CD4-positive, alpha-beta T cell treated with Interleukin-6 for 4 hours (primary cell): Measurements from ENCODE around the gene METTL1.
A peak's percentile ranks its signal among the peaks of the same experiment; 100 is the strongest.

Source experiments
- DNase-seq: peaks from one replicate; pipeline ENCODE4 v3.0.0-alpha.2; 2020; ENCODE audit warnings: mixed read lengths

The METTL1 gene

GRCh38 chr12:57752668-57753000 is 19.3 kb downstream of the METTL1 start:
- DNase-seq = no peak

- DNase-seq = peak; percentile 99
These were observed 19.9 kb downstream of the METTL1 start, which contains the start of gene CDK4 for GRCh38 chr12:57751788-57752667. TSS of gene CDK4 (minus strand) at chr12:57752310. CDS start at chr12:57751717, 593 bp downstream.

- no peak for DNase-seq
These were observed 20.5 kb downstream of the METTL1 start for GRCh38 chr12:57751432-57751787.

DNA sequence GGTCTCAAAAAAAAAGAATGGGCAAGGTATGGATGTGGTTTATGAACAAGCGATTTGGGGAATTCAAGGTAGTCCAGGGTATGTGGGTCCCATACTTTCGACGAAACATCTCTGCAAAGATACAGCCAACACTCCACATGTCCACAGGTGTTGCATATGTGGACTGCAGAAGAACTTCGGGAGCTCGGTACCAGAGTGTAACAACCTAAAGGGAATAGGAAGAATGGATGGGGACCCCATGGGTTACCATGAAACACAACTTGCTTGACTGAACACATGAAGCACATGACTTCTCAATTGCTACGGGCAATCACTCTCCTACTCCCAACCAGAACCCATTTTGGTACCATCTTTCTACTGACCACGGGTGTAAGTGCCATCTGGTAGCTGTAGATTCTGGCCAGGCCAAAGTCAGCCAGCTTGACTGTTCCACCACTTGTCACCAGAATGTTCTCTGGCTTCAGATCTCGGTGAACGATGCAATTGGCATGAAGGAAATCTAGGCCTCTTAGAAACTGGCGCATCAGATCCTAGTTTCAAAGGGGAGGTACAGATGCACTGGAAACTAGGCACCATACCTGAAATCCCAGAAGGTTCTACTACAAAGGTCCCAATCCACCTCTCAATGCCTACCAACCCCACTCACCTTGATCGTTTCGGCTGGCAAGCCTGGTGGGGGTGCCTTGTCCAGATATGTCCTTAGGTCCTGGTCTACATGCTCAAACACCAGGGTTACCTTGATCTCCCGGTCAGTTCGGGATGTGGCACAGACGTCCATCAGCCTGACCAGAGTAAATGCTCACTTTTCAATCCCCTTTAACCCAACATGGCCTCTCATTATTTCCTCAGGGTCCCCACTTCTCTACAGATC is 21.1 kb downstream of the METTL1 start:
- DNase-seq = no peak

GRCh38 chr12:57749061-57749460 is 22.8 kb downstream of the METTL1 start:
- no peak for DNase-seq

GRCh38 chr12:57746025-57746424 is 25.9 kb downstream of the METTL1 start:
- no peak for DNase-seq

GRCh38 chr12:57745485-57745881 is 26.4 kb downstream of the METTL1 start:
- DNase-seq = no peak

GRCh38 chr12:57744777-57745484 is 27.0 kb downstream of the METTL1 start, which contains the start of gene TSPAN31:
TSS of gene TSPAN31 (plus strand) at chr12:57745039. CDS start at chr12:57745155, 116 bp downstream.
- peak; percentile 96 for DNase-seq

DNA sequence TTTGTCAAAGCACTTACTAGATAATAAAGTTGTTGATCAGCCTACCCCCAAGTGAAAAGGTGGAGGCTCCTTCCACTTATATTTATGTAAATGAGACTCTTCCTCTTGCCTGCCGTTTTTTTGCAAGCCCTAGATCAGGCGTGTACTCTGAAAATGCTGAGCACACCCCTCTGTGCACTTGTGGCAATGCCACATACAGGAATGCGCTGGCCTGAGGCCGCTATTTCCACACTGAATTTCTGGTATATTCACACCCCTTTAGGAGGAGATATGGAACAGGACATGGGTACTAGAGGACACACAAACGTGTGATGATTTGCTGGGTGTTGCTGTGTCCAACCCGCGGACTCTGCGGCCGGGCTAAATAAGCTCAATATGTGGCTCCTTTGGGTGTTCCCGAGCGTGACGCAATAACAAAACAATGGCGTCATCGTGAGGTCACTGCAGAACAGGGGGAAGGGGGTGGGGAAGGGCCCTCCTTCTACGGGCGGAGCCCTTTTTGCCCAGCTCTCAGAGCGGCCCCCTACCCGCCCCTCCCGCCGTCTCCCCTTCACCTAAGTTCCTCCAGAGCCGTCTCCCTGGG is 27.6 kb downstream of the METTL1 start:
- peak; percentile 63 for DNase-seq

- DNase-seq = no peak
These were observed 28.1 kb downstream of the METTL1 start for GRCh38 chr12:57743769-57744168.

DNA sequence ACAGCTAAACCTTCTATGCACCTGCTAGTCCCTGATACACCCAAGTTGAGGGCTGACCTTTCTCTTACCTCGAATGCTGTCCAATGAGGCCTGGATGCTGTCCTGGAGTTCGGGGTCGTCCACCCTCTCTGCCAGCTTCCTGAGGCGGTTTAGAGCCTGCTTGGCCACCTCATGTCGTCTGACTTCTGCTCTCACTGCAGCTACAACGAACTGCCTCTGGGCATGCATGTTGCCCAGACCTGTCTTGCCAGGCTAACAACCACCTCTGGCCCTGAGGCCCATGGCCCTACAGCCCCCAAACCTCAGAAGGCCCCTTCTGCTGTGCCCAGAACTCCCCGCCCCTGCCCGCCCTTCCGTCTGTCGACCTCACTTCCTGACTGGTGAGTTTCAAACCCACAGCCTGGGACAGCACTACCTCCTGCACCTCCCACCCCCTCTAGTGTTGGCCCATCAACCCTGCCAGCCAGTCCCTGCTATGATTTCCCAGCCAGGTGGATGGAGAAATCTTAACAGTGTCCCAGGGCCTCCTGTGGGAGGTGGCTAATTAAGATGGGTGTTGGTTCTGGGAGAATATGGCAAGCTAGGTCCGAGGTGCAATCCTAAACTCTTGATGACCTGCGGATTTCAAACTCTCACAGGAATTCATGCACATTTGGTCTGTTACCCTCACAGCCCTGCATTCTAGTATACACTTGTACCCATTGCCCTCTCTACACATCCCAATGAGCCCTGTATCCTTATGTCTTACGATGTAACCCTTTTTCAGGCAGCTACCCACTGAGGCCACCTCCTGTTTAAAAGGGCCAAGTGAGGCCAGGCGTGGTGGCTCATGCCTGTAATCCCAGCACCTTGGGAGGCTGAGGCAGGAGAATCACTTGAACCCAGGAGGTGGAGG is 29.8 kb downstream of the METTL1 start:
- peak; percentile 88 for DNase-seq

DNA sequence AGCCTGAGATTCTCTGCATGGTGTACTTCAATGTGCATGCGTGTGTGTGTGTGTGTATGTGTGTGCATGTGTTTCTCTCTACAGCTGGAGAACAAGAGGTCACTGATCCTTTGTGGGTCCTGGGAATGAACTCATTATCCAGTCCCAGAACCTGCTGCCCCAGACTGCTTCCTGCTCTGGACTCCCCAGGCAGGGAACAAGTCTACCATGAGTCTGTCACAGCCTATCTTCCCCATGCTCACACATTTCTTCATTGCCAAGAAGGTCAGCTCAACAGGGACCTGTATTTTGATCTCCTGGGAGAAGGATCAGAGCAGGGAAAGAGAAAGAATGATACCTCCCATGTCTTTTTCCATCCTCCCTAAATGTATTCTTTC is 30.5 kb downstream of the METTL1 start:
- no peak for DNase-seq

- DNase-seq = peak; percentile 89
These were observed 31.1 kb downstream of the METTL1 start for GRCh38 chr12:57740656-57741412.

DNA sequence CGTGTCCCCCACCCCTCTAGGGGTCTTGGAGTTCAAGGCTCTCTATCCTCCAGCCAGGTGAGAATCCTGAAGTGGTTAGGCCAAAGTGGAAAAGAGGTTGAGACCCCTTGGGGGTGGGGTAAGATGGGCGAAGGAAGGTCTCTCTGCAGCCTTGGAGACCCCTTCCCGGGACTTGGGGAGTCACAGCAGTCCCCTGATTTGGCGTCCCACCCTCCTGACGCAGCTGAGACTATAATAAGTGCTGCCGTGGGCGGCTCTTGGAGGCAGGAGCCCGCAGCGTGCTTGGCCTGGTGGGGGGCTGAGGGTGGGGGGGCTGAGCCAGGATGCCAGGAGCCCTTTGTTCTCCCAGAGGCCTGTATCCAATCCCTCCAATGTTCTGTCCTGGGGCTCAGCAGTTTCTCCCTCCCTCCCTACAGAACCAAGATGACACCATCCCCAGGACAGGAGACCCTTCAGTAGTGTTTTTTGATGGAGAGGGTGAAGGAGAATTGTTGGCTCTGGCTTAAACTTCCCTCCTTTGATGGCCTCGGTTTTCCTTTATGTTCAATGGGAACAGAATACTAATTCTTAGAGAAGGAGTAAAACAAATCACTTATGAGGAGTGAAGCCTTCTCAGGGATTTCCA is 31.9 kb downstream of the METTL1 start:
- DNase-seq = no peak

DNA sequence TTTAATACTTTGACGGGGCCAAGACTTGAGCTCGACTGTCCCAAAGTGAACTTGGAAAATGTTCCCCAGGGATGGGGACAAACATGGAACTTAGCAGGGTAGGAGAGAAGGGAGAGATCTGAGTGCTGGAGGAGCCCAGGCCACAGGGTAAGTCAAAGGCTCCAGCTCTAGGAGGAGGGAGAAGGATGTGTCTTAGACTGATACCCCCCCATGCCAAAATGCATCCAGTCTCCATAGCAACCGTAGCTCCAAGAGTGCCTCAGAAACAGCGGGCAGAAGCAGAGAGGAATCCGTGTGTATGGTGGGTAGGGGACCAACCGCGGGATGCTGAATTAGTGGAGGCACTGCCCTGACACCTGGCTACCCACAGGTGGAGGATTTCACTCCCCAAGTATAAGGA is 32.5 kb downstream of the METTL1 start:
- DNase-seq = no peak

- DNase-seq = no peak
These were observed 33.2 kb downstream of the METTL1 start, which contains the start of gene AGAP2 for GRCh38 chr12:57738661-57739237. TSS of gene AGAP2 (minus strand) at chr12:57738742. CDS start at chr12:57738246, 496 bp downstream.

GRCh38 chr12:57737467-57738460 is 34.1 kb downstream of the METTL1 start:
- DNase-seq = no peak

- DNase-seq = no peak
These were observed 35.0 kb downstream of the METTL1 start for GRCh38 chr12:57736741-57737466.
